Measurements from ENCODE around the gene SYPL2. TPM values are rescaled to one million over a fixed set of nuclear protein-coding genes. Genes with fewer than 3 reads are reported as not detected.

SYPL2 gene
- total and polyA plus RNA-seq, 2 donors (not counting 3 experiments of a cell fraction or from before 2014, with no cell fraction given), result not detected

DNA sequence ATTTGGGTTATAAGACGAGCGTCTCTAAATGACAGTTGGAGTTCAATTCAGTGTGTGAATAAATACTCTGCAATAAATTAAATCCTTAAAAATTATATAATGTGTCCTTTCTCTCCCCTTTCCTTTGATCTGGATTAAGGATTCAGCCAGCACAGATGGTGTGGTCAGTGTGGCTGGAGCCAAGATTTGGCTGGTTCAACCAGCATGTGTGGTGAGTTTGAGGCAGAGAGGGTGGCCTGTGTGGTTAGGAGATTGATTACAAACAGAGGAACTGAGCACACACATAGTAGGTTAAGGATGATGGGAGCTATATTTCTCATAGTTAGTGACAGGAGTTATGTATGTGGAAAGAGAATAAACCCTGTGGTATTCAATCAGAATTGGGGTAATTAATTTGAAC is 57.4 kb downstream of the SYPL2 start:
- intact Hi-C loops (cut with micrococcal nuclease), result no loop called here
- DNase-seq (ENCODE audit: low read depth, low spot score), result no peak
- H3K27me3 ChIP-seq (ENCODE audit: control insufficient read depth in 2 of 2, insufficient read depth in 2 of 2, low read length in 2 of 2), result peaks cover 18 to 28% of the 10 kb centered on the region in 2 experiments
- no peak overlapping the region for H3K4me3 ChIP-seq (replicated peaks in 1 of 3; ENCODE audit: insufficient read depth in 1 of 3, low read depth in 1 of 3, low read length in 3 of 3)
- no peaks in the 10 kb centered on the region for H4K20me1 ChIP-seq (replicated peaks; ENCODE audit: control insufficient read depth, extremely low read depth, insufficient read depth, low read length)
- no peak overlapping the region for H2AFZ ChIP-seq (ENCODE audit: low read depth, low read length)
- H3K36me3 ChIP-seq (ENCODE audit: control insufficient read depth in 2 of 2, extremely low read depth in 1 of 2, insufficient read depth in 2 of 2, low read length in 2 of 2), result no peaks in the 10 kb centered on the region
- dilution Hi-C loops (cut with MboI; ENCODE audit: extremely low pct_ligation_motif_present, low sequenced_read_pairs), result no loop called here
- POLR2A ChIA-PET, result no interaction called here
- no peak overlapping the region for H3K9ac ChIP-seq (replicated peaks; ENCODE audit: extremely low read depth, insufficient read depth, low read length)
- no TSS peak for BruUV-seq (replicated peaks)
- no peak for FAIRE-seq
- no peaks in the 10 kb centered on the region for H3K4me1 ChIP-seq (ENCODE audit: control insufficient read depth, extremely low read depth, insufficient read depth, low read length)
- no peak overlapping the region for H3K27ac ChIP-seq (ENCODE audit: insufficient read depth, low read depth, low read length)
- no peaks in the 10 kb centered on the region for H3K79me2 ChIP-seq (ENCODE audit: control insufficient read depth, insufficient read depth, low read length)
- no peak overlapping the region for H3K4me2 ChIP-seq (ENCODE audit: insufficient read depth, low read length)
- H3K9me1 ChIP-seq (replicated peaks; ENCODE audit: control insufficient read depth, extremely low read depth, insufficient read depth, low read length), result no peaks in the 10 kb centered on the region
- TF ChIP-seq MYC (IDR thresholded peaks at IDR 0.05; ENCODE audit: low read depth, low read length), result no peak
- TF ChIP-seq FOS (IDR thresholded peaks at IDR 0.05; ENCODE audit: borderline replicate concordance, insufficient read depth, low read length), result no peak
- TF ChIP-seq POLR2A (IDR thresholded peaks at IDR 0.05; ENCODE audit: low read depth, low read length), result no peak
- TF ChIP-seq GATA2 (IDR thresholded peaks at IDR 0.05; ENCODE audit: insufficient read depth, insufficient read length, low read depth, low read length), result no peak
- no peak for TF ChIP-seq POLR2AphosphoS5 (IDR thresholded peaks at IDR 0.05; ENCODE audit: insufficient read depth, low read depth, low read length)
- no peak for TF ChIP-seq JUN (IDR thresholded peaks at IDR 0.05; ENCODE audit: borderline replicate concordance, insufficient read depth, insufficient read length, low read depth)
- TF ChIP-seq, protein P1, sequence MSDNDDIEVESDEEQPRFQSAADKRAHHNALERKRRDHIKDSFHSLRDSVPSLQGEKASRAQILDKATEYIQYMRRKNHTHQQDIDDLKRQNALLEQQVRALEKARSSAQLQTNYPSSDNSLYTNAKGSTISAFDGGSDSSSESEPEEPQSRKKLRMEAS (IDR thresholded peaks at IDR 0.05; ENCODE audit: insufficient read depth, insufficient read length), result no peak
- TF ChIP-seq EZH2 (IDR thresholded peaks at IDR 0.05; ENCODE audit: borderline replicate concordance, low read depth, low read length, severe bottlenecking), result no peak
- TF ChIP-seq, protein P2, sequence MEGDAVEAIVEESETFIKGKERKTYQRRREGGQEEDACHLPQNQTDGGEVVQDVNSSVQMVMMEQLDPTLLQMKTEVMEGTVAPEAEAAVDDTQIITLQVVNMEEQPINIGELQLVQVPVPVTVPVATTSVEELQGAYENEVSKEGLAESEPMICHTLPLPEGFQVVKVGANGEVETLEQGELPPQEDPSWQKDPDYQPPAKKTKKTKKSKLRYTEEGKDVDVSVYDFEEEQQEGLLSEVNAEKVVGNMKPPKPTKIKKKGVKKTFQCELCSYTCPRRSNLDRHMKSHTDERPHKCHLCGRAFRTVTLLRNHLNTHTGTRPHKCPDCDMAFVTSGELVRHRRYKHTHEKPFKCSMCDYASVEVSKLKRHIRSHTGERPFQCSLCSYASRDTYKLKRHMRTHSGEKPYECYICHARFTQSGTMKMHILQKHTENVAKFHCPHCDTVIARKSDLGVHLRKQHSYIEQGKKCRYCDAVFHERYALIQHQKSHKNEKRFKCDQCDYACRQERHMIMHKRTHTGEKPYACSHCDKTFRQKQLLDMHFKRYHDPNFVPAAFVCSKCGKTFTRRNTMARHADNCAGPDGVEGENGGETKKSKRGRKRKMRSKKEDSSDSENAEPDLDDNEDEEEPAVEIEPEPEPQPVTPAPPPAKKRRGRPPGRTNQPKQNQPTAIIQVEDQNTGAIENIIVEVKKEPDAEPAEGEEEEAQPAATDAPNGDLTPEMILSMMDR (IDR thresholded peaks at IDR 0.05; ENCODE audit: extremely low read depth in 1 of 2, insufficient read depth in 1 of 2, low read depth in 1 of 2, low read length in 2 of 2), result no peak
- CTCF ChIA-PET, result interaction anchor here (3.1 to 18.7 kb wide), 2 partner anchors 9 to 24 kb away, joined by 22 to 955 read pairs; partner anchors contain the start of genes AMIGO1 and CYB561D1
- no peaks in the 10 kb centered on the region for H3K9me3 ChIP-seq (replicated peaks; ENCODE audit: control insufficient read depth, insufficient read depth, low read length)
